ENCODE results near the gene SBK1.

Gene SBK1

GRCh38 chr16:28280881-28281836, 11.2 kb upstream of the SBK1 start:
- TF ChIP-seq, protein P1, sequence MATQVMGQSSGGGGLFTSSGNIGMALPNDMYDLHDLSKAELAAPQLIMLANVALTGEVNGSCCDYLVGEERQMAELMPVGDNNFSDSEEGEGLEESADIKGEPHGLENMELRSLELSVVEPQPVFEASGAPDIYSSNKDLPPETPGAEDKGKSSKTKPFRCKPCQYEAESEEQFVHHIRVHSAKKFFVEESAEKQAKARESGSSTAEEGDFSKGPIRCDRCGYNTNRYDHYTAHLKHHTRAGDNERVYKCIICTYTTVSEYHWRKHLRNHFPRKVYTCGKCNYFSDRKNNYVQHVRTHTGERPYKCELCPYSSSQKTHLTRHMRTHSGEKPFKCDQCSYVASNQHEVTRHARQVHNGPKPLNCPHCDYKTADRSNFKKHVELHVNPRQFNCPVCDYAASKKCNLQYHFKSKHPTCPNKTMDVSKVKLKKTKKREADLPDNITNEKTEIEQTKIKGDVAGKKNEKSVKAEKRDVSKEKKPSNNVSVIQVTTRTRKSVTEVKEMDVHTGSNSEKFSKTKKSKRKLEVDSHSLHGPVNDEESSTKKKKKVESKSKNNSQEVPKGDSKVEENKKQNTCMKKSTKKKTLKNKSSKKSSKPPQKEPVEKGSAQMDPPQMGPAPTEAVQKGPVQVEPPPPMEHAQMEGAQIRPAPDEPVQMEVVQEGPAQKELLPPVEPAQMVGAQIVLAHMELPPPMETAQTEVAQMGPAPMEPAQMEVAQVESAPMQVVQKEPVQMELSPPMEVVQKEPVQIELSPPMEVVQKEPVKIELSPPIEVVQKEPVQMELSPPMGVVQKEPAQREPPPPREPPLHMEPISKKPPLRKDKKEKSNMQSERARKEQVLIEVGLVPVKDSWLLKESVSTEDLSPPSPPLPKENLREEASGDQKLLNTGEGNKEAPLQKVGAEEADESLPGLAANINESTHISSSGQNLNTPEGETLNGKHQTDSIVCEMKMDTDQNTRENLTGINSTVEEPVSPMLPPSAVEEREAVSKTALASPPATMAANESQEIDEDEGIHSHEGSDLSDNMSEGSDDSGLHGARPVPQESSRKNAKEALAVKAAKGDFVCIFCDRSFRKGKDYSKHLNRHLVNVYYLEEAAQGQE (IDR thresholded peaks at IDR 0.05; ENCODE audit: insufficient read depth in 1 of 2, low read depth in 2 of 2, low read length in 2 of 2): no peak
- TF ChIP-seq POLR2AphosphoS5 (IDR thresholded peaks at IDR 0.05; ENCODE audit: low read depth, low read length): no peak
- TF ChIP-seq FOXP2 (optimal IDR thresholded peaks at IDR 0.05; ENCODE audit: borderline replicate concordance, extremely low read depth, extremely low read length, insufficient read depth): no peak
- no peak for TF ChIP-seq SIN3A (IDR thresholded peaks at IDR 0.05; ENCODE audit: borderline replicate concordance, insufficient read depth, low read length)
- TF ChIP-seq TAF1 (IDR thresholded peaks at IDR 0.05; ENCODE audit: borderline replicate concordance, insufficient read depth, low read length): no peak

- TF ChIP-seq FOXP2 (optimal IDR thresholded peaks at IDR 0.05; ENCODE audit: borderline replicate concordance, extremely low read depth, extremely low read length, insufficient read depth) (no peak), SIN3A (IDR thresholded peaks at IDR 0.05; ENCODE audit: borderline replicate concordance, insufficient read depth, low read length) (no peak), POLR2AphosphoS5 (IDR thresholded peaks at IDR 0.05; ENCODE audit: low read depth, low read length) (no peak), TAF1 (IDR thresholded peaks at IDR 0.05; ENCODE audit: borderline replicate concordance, insufficient read depth, low read length) (no peak)
- TF ChIP-seq, protein P1 (IDR thresholded peaks at IDR 0.05; ENCODE audit: insufficient read depth in 1 of 2, low read depth in 2 of 2, low read length in 2 of 2): no peak
Measured at GRCh38 chr16:28282045-28282444, 10.3 kb upstream of the SBK1 start.

DNA sequence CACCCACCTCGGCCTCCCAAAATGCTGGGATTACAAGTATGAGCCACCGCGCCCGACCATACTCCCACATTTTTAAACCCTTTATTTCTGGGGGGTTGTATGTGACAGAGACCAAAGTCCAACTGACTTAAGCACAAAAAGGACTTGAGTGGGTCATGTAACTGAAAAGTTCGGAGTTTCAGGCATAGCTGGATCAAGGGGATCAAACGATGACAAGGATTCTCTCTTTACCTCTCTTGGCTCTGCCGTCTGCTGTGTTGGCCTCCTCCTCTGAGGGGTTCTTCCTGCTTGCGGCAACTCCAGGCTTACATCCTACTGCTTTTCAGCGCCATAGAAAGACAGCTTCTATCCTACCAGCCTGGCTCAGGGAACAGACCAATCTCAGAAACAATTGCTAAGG, 9.2 kb upstream of the SBK1 start:
- TF ChIP-seq POLR2AphosphoS5 (IDR thresholded peaks at IDR 0.05; ENCODE audit: low read depth, low read length): no peak

DNA sequence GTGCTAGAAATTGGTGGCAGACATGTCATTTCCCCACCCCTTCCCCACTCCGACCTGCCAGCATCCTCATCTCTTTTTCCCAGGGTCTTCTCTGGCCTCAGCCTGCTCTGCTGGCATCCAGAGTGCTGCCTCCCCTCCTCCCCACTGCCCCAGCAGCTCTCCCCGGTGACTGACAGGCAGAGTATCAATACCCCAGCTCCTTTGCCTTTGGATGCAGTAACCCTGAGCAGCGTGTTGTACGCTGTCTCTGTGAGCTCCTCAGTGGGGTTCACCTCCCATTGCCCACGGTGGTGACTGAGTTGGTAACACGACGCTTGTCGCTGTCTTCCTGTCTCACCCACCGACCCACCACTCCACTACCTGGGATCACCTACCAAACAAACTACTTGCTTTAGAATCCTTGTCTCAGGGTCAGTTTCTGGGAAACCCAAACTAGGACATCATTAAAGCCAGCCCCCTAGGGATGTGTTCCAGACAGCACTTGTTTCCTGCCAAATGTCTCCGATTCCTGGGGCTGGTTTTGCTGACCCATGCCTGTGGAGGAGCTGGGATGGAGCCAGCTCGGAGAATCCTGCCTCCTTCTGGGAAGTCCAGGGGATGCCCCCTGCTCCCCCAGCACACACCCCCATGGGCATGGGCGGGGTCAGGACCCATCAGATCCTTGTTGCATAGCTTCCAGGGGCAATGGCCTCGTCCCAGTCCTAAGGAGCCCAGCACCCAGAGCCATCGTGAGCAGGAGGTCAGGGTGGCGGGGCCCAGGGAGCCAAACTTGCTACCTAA, 8.3 kb upstream of the SBK1 start:
- no peak for TF ChIP-seq FOXP2 (optimal IDR thresholded peaks at IDR 0.05; ENCODE audit: borderline replicate concordance, extremely low read depth, extremely low read length, insufficient read depth)

DNA sequence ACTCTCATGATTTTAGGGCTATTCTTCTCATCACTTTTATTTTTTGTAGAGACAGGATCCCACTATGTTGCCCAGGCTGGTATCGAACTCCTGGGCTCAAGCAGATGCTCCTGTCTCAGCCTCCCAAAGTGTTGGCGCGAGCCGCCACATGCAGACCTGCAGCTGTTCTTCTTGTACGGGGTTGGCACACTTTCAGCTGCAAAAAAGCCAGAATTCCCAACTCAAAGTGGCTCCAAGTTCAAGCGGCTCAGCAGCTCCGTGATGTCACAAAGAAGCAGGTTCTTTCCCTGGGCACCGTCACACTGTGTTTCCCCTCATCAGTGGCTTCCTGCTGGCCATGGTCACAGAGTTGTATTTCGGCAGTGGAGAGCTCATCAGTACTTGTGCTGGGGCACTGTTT, 6.7 kb upstream of the SBK1 start:
- TF ChIP-seq, protein P1 (IDR thresholded peaks at IDR 0.05; ENCODE audit: insufficient read depth in 1 of 2, low read depth in 2 of 2, low read length in 2 of 2): no peak
- no peak for TF ChIP-seq SIN3A (IDR thresholded peaks at IDR 0.05; ENCODE audit: borderline replicate concordance, insufficient read depth, low read length)

- TF ChIP-seq SIN3A (IDR thresholded peaks at IDR 0.05; ENCODE audit: borderline replicate concordance, insufficient read depth, low read length) (no peak), FOXP2 (optimal IDR thresholded peaks at IDR 0.05; ENCODE audit: borderline replicate concordance, extremely low read depth, extremely low read length, insufficient read depth) (no peak)
Measured at GRCh38 chr16:28288114-28288513, 4.2 kb upstream of the SBK1 start.

All from PFSK-1 (cell line).